ENCODE results near the gene RTN4RL1.
A peak's percentile ranks its signal among the peaks of the same experiment; 100 is the strongest.

Gene RTN4RL1

DNA sequence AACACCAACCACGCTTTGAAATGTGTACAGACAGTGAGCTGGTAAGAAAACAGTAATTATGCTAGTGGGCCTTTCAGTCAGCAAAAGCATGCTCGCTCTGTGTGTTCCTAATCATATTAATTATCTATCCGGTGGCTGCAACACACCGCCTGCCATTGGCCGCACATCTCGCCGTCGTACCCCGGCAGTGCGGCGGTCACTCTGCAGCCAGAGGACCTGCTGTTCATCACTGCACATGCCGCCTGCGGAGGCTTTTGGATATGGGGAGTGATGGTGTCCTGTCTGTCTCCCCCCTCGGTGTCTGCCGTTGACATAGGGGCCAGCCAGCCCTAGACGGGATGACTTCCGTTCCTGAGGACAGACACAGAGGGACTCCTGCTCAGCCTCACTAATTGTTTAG lies 126.8 kb downstream of the RTN4RL1 start (continued):
- TF ChIP-seq PBX3 (CRISPR knock-in tag; IDR thresholded peaks at IDR 0.05) = no peak
- no peak for TF ChIP-seq ZNF621 (tag by site-specific recombination; IDR thresholded peaks at IDR 0.05)
- TF ChIP-seq ZNF354C (tag by site-specific recombination; IDR thresholded peaks at IDR 0.05; ENCODE audit: borderline replicate concordance, low read depth) = no peak
- no peak for TF ChIP-seq PRDM1 (tag by site-specific recombination; IDR thresholded peaks at IDR 0.05)

- TF ChIP-seq REPIN1 (tag by site-specific recombination; IDR thresholded peaks at IDR 0.05; ENCODE audit: low read depth) = no peak
- TF ChIP-seq ZNF571 (tag by site-specific recombination; IDR thresholded peaks at IDR 0.05) = no peak
- no peak for TF ChIP-seq ZSCAN16 (tag by site-specific recombination; IDR thresholded peaks at IDR 0.05)
- TF ChIP-seq PRDM6 (tag by site-specific recombination; IDR thresholded peaks at IDR 0.05) = no peak
- TF ChIP-seq, protein P1, sequence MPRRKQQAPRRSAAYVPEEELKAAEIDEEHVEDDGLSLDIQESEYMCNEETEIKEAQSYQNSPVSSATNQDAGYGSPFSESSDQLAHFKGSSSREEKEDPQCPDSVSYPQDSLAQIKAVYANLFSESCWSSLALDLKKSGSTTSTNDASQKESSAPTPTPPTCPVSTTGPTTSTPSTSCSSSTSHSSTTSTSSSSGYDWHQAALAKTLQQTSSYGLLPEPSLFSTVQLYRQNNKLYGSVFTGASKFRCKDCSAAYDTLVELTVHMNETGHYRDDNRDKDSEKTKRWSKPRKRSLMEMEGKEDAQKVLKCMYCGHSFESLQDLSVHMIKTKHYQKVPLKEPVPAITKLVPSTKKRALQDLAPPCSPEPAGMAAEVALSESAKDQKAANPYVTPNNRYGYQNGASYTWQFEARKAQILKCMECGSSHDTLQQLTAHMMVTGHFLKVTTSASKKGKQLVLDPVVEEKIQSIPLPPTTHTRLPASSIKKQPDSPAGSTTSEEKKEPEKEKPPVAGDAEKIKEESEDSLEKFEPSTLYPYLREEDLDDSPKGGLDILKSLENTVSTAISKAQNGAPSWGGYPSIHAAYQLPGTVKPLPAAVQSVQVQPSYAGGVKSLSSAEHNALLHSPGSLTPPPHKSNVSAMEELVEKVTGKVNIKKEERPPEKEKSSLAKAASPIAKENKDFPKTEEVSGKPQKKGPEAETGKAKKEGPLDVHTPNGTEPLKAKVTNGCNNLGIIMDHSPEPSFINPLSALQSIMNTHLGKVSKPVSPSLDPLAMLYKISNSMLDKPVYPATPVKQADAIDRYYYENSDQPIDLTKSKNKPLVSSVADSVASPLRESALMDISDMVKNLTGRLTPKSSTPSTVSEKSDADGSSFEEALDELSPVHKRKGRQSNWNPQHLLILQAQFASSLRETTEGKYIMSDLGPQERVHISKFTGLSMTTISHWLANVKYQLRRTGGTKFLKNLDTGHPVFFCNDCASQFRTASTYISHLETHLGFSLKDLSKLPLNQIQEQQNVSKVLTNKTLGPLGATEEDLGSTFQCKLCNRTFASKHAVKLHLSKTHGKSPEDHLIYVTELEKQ (tag by site-specific recombination; IDR thresholded peaks at IDR 0.05; ENCODE audit: borderline replicate concordance) = no peak
- TF ChIP-seq PRDM1 (tag by site-specific recombination; IDR thresholded peaks at IDR 0.05) = no peak
- no peak for TF ChIP-seq ZNF394 (tag by site-specific recombination; IDR thresholded peaks at IDR 0.05; ENCODE audit: borderline replicate concordance)
- no peak for TF ChIP-seq KLF8 (tag by site-specific recombination; IDR thresholded peaks at IDR 0.05)
- TF ChIP-seq ZNF221 (tag by site-specific recombination; IDR thresholded peaks at IDR 0.05; ENCODE audit: borderline replicate concordance) = no peak
- peaks cover 34 to 68% of the 10 kb centered on the region in 2 experiments for H3K36me3 ChIP-seq (ENCODE audit: control insufficient read depth in 2 of 2, insufficient read depth in 1 of 2, low read length in 2 of 2)
- ChIA-PET CTCF (no interaction called here), POLR2A (no interaction called here)
- no peaks in the 10 kb centered on the region for H3K9me3 ChIP-seq (ENCODE audit: control insufficient read depth, insufficient read depth, low read depth, low read length)
- no peak overlapping the region for H3K4me3 ChIP-seq (ENCODE audit: low read depth, low read length)
- H3K4me1 ChIP-seq (ENCODE audit: control insufficient read depth, insufficient read depth, low read length) = no peaks in the 10 kb centered on the region
- no peak overlapping the region for H3K27ac ChIP-seq (ENCODE audit: extremely low read depth, low read depth, low read length)
Measured at GRCh38 chr17:1897105-1897656, 128.0 kb downstream of the RTN4RL1 start.

- CTCF ChIA-PET = interaction anchor here (0.5 to 0.8 kb wide), 4 partner anchors 12 to 158 kb away, joined by 3 to 4 read pairs (median 3); partner anchors contain the start of gene HIC1
- POLR2A ChIA-PET = no interaction called here
- Histone ChIP-seq H3K4me1 (ENCODE audit: control insufficient read depth, insufficient read depth, low read length) (no peaks in the 10 kb centered on the region), H3K4me3 (ENCODE audit: low read depth, low read length) (no peak overlapping the region), H3K27ac (ENCODE audit: extremely low read depth, low read depth, low read length) (no peak overlapping the region), H3K9me3 (ENCODE audit: control insufficient read depth, insufficient read depth, low read depth, low read length) (no peaks in the 10 kb centered on the region), H3K36me3 (ENCODE audit: control insufficient read depth in 2 of 2, insufficient read depth in 1 of 2, low read length in 2 of 2) (peaks cover 40 to 75% of the 10 kb centered on the region in 2 experiments)
- TF ChIP-seq, protein P2, sequence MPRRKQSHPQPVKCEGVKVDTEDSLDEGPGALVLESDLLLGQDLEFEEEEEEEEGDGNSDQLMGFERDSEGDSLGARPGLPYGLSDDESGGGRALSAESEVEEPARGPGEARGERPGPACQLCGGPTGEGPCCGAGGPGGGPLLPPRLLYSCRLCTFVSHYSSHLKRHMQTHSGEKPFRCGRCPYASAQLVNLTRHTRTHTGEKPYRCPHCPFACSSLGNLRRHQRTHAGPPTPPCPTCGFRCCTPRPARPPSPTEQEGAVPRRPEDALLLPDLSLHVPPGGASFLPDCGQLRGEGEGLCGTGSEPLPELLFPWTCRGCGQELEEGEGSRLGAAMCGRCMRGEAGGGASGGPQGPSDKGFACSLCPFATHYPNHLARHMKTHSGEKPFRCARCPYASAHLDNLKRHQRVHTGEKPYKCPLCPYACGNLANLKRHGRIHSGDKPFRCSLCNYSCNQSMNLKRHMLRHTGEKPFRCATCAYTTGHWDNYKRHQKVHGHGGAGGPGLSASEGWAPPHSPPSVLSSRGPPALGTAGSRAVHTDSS (tag by site-specific recombination; IDR thresholded peaks at IDR 0.05) = no peak
- TF ChIP-seq ZBTB17 (tag by site-specific recombination; IDR thresholded peaks at IDR 0.05) (no peak), ZNF266 (tag by site-specific recombination; IDR thresholded peaks at IDR 0.05; ENCODE audit: low read depth) (no peak), ZNF146 (tag by site-specific recombination; IDR thresholded peaks at IDR 0.05) (no peak), ZNF398 (tag by site-specific recombination; IDR thresholded peaks at IDR 0.05) (no peak), ZNF664 (tag by site-specific recombination; IDR thresholded peaks at IDR 0.05) (peak; percentile 21; the same call in 1 of the 2 replicates), SP7 (tag by site-specific recombination; IDR thresholded peaks at IDR 0.05) (peak; percentile 37; the same call in 1 of the 2 replicates), ZBTB1 (tag by site-specific recombination; IDR thresholded peaks at IDR 0.05) (no peak), ZBTB48 (tag by site-specific recombination; IDR thresholded peaks at IDR 0.05) (no peak)
Measured at GRCh38 chr17:1896243-1897104, 128.7 kb downstream of the RTN4RL1 start.

Measured in HEK293 (cell line).